GM13976 (cell line): Measurements from ENCODE around the gene MNX1.

Experiments
- DNase-seq: peaks from one replicate; pipeline ENCODE4 v3.0.0; 2012; ENCODE audit warnings: low spot score
- CTCF ChIP-seq: IDR thresholded peaks from 2 replicates; pipeline ENCODE4 v1.5.1; 2012; ENCODE audit warnings: borderline replicate concordance, mild to moderate bottlenecking; ENCODE audit not compliant: insufficient read depth; ENCODE audit errors: extremely low read depth, missing control alignments, control extremely low read depth
- in situ Hi-C: fragments of 300-500 bp; cut with MboI; formaldehyde crosslinking; loops from one replicate; pipeline ENCODE4 v1.12.0; 2022; ENCODE audit warnings: low sequenced_read_pairs, mixed read lengths, inconsistent platforms; ENCODE audit not compliant: unreplicated experiment

Gene MNX1

DNA sequence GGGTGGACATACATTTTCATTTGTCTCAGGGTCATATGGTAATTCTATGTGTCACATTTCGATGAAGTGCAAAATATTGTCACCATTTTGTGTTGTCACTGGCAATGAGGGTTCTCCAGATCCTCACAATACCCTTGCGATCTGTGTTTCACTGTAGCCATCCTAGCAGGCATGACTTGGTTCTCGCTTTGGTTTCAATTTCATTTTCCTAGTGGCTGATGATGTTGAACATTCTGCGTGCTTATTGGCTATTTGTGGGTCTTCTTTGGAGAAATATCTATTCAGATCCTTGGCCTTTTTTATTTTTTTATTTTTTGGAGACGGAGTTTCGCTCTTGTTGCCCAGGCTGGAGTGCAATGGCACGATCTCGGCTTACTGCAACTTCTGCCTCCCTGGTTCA, 24.8 kb upstream of the MNX1 start:
- DNase-seq: no peak
- in situ Hi-C loops: no loop called here
- TF ChIP-seq CTCF: no peak

GRCh38 chr7:157033483-157034473, 23.3 kb upstream of the MNX1 start:
- in situ Hi-C loops: no loop called here
- no peak for DNase-seq
- TF ChIP-seq CTCF: no peak

GRCh38 chr7:157032644-157033482, 22.4 kb upstream of the MNX1 start:
- TF ChIP-seq CTCF: no peak
- DNase-seq: no peak
- in situ Hi-C loops: no loop called here

GRCh38 chr7:157032128-157032527, 21.7 kb upstream of the MNX1 start:
- in situ Hi-C loops: no loop called here

DNA sequence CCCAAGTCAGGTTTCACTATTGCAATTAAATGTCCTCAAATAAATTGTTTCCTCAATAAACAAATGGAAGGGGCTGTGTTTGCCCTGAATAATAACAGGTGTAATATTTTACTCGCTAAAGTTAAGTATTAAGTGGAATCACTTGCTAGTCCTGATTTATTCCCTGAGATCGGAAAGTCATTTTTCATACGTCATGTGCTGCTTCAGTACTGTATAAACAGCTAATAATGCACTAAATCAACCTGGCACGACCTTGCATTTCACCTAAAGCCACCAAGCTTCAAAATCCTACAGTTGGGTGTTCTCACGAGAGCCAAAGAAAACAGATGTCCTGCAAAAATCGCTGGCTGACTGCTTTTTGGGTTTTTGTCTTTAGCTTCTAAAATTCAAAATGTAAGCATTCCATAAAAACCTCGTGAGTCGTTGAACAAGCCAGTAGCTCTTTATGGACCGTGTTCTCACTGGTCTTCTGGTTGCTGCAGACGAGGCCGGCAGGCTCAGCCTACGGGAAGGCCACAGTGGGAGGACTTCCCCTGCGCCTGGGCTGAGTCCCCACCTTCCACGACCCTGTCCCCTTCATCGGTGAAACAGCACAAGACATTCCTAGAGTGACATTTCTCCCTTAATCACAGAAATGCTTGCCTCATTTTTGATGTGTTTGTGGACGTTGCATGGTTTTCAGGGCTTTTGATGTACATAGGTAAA, 17.9 kb upstream of the MNX1 start:
- no peak for DNase-seq
- in situ Hi-C loops: no loop called here
- TF ChIP-seq CTCF: no peak

More at GRCh38 chr7:157032128-157032527, 21.7 kb upstream of the MNX1 start:
- no peak for DNase-seq
- TF ChIP-seq CTCF: no peak
